GM23338 (cell line): ENCODE measurements around the gene PNPLA1. TPM values are rescaled to one million over a fixed set of nuclear protein-coding genes. Genes with fewer than 3 reads are reported as not detected.

Experiments
- ATAC-seq: fragments of 200-7000 bp; cut with Tn5 transposase; 3 replicates; pipeline ENCODE4 v1.9.1; 2020
- DNase-seq: peaks from one replicate; pipeline ENCODE4 v3.0.0-alpha.2; 2015; ENCODE audit warnings: low spot score
- H2AFZ ChIP-seq: fragments of 200-600 bp; sonication (generic); 2 replicates; pipeline ENCODE4 v1.8.0; 2016; ENCODE audit warnings: antibody characterized with exemption, mild to moderate bottlenecking, moderate library complexity
- H3F3A ChIP-seq: fragments of 200-600 bp; sonication (generic); replicated peaks from 2 replicates; pipeline ENCODE4 v1.8.0; 2017; ENCODE audit warnings: antibody characterized with exemption, mixed run types, low read depth
- H3K27ac ChIP-seq: fragments of 200-600 bp; sonication (generic); 2 replicates; pipeline ENCODE4 v1.6.1; 2016; ENCODE audit warnings: low read depth
- H3K27me3 ChIP-seq: fragments of 200-600 bp; sonication (generic); 2 replicates; pipeline ENCODE4 v1.8.0; 2016; ENCODE audit warnings: mild to moderate bottlenecking, mixed run types, moderate library complexity; ENCODE audit not compliant: insufficient read depth
- H3K36me3 ChIP-seq: fragments of 200-600 bp; sonication (generic); 2 replicates; pipeline ENCODE4 v1.8.0; 2016; ENCODE audit warnings: mild to moderate bottlenecking; ENCODE audit not compliant: insufficient read depth
- H3K4me1 ChIP-seq: fragments of 200-600 bp; sonication (generic); 2 replicates; pipeline ENCODE4 v1.8.0; 2016; ENCODE audit warnings: mild to moderate bottlenecking, moderate library complexity; ENCODE audit not compliant: insufficient read depth
- H3K4me2 ChIP-seq: fragments of 200-600 bp; sonication (generic); 2 replicates; pipeline ENCODE4 v1.7.1; 2017; ENCODE audit warnings: mixed run types
- H3K4me3 ChIP-seq: fragments of 200-600 bp; sonication (generic); 2 replicates; pipeline ENCODE4 v1.6.1; 2016; ENCODE audit warnings: mixed run types
- H3K79me2 ChIP-seq: fragments of 200-600 bp; sonication (generic); replicated peaks from 2 replicates; pipeline ENCODE4 v1.8.0; 2017; ENCODE audit warnings: mild to moderate bottlenecking; ENCODE audit not compliant: insufficient read depth
- H3K9me2 ChIP-seq: fragments of 200-600 bp; sonication (generic); 2 replicates; pipeline ENCODE4 v1.8.0; 2017; ENCODE audit not compliant: insufficient read depth
- H4K20me1 ChIP-seq: fragments of 200-600 bp; sonication (generic); replicated peaks from 2 replicates; pipeline ENCODE4 v1.8.0; 2017; ENCODE audit warnings: mild to moderate bottlenecking; ENCODE audit not compliant: insufficient read depth
- H3K27ac Mint-ChIP-seq: 2 replicates; pipeline ENCODE4 v1.8.0; 2020; ENCODE audit warnings: inconsistent platforms, mild to moderate bottlenecking, moderate library complexity, mixed read lengths
- H3K27me3 Mint-ChIP-seq: 3 replicates; pipeline ENCODE4 v1.8.0; 2022; ENCODE audit warnings: low read depth, mild to moderate bottlenecking, moderate library complexity, mixed read lengths, inconsistent platforms; ENCODE audit not compliant: insufficient read depth, poor library complexity
- H3K36me3 Mint-ChIP-seq: 3 replicates; pipeline ENCODE4 v1.8.0; 2021; ENCODE audit warnings: low read depth, mild to moderate bottlenecking, inconsistent platforms, moderate library complexity, mixed read lengths
- H3K4me1 Mint-ChIP-seq: 3 replicates; pipeline ENCODE4 v1.8.0; 2020; ENCODE audit warnings: mild to moderate bottlenecking, inconsistent platforms, mixed read lengths
- H3K4me3 Mint-ChIP-seq: 3 replicates; pipeline ENCODE4 v1.8.0; 2021; ENCODE audit warnings: moderate library complexity, mild to moderate bottlenecking, inconsistent platforms, mixed read lengths
- H3K9me3 Mint-ChIP-seq: 3 replicates; pipeline ENCODE4 v1.8.0; 2020; ENCODE audit warnings: moderate library complexity, mild to moderate bottlenecking, inconsistent platforms, mixed read lengths
- ETS1 ChIP-seq: IDR thresholded peaks from 2 replicates; pipeline ENCODE4 v1.6.1; 2016; ENCODE audit warnings: antibody characterized with exemption
- EZH2 ChIP-seq: fragments of 200-600 bp; sonication (generic); IDR thresholded peaks from one replicate; pipeline ENCODE4 v1.8.0; 2017; ENCODE audit warnings: antibody characterized with exemption, mild to moderate bottlenecking, low read depth; ENCODE audit not compliant: unreplicated experiment
- EZH2phosphoT487 ChIP-seq: fragments of 200-600 bp; sonication (generic); IDR thresholded peaks from one replicate; pipeline ENCODE4 v1.8.1; 2018; ENCODE audit warnings: antibody characterized with exemption; ENCODE audit not compliant: unreplicated experiment
- NANOG ChIP-seq: IDR thresholded peaks from 2 replicates; pipeline ENCODE4 v1.6.1; 2016; ENCODE audit warnings: antibody characterized with exemption, borderline replicate concordance
- POLR2AphosphoS5 ChIP-seq: IDR thresholded peaks from 2 replicates; pipeline ENCODE4 v1.6.1; 2016; ENCODE audit warnings: antibody characterized with exemption, low read depth
- ZNF462 ChIP-seq: fragments of 250-450 bp; sonication (Bioruptor Pico); IDR thresholded peaks from 2 replicates; pipeline ENCODE4 v1.5.0; 2020; ENCODE audit warnings: mild to moderate bottlenecking, moderate library complexity
- polyA plus RNA-seq: library from polyadenylated mRNA; unstranded; fragments of >200 nt; fragmentation: Nextera tagmentation; extraction: Ambion mirVana; gene quantifications from 2 replicates; pipeline ENCODE4 v1.2.1, GENCODE V29; 2016
- total RNA-seq: library from RNA; depleted of rRNA; stranded (reverse); fragments of >200 nt; shearing (Covaris generic); gene quantifications from 2 replicates; pipeline ENCODE4 v1.2.3, GENCODE V29; 2014

The PNPLA1 gene
- total and polyA plus RNA-seq, 2 experiments from 2014 or later = not detected

- Histone ChIP-seq H2AFZ (no peak overlapping the region), H3K36me3 (no peaks in the 10 kb centered on the region), H3K27me3 (no peaks in the 10 kb centered on the region), H3F3A (no peaks in the 10 kb centered on the region), H3K79me2 (no peaks in the 10 kb centered on the region), H4K20me1 (no peaks in the 10 kb centered on the region), H3K4me3 (no peak overlapping the region), H3K4me1 (no peaks in the 10 kb centered on the region), H3K27ac (no peak overlapping the region), H3K9me2 (no peaks in the 10 kb centered on the region), H3K4me2 (no peak overlapping the region)
- H3K4me3 Mint-ChIP-seq = no peak overlapping the region
- TF ChIP-seq ZNF462 = no peak
- no peak for TF ChIP-seq NANOG
- no peak for TF ChIP-seq POLR2AphosphoS5
- no peak for TF ChIP-seq ETS1
- no peak for TF ChIP-seq EZH2
- no peak for TF ChIP-seq EZH2phosphoT487
- H3K27ac Mint-ChIP-seq = no peak overlapping the region
- no peaks in the 10 kb centered on the region for H3K36me3 Mint-ChIP-seq
- peaks cover 8% of the 10 kb centered on the region for H3K27me3 Mint-ChIP-seq
- H3K4me1 Mint-ChIP-seq = peaks cover 4% of the 10 kb centered on the region; the same call in 1 of the 3 replicates
- no peaks in the 10 kb centered on the region; the same call in 2 of the 3 replicates for H3K9me3 Mint-ChIP-seq
- ATAC-seq = no peak
- DNase-seq = no peak
Measured at GRCh38 chr6:36273067-36273466, 3.2 kb downstream of the PNPLA1 start.
